NCI-H446 (cell line): ENCODE data around the gene SIRT1.
"Not testable (repeated sequence)": the region's sequence is repeated elsewhere in the genome, so short reads cannot be mapped to it uniquely, and the experiment has no call there.

Source experiments
- DNase-seq, 2 experiments: peaks; one replicate each; lab custom pipeline; 2025; lab: John Stamatoyannopoulos, UW

Gene SIRT1

DNA sequence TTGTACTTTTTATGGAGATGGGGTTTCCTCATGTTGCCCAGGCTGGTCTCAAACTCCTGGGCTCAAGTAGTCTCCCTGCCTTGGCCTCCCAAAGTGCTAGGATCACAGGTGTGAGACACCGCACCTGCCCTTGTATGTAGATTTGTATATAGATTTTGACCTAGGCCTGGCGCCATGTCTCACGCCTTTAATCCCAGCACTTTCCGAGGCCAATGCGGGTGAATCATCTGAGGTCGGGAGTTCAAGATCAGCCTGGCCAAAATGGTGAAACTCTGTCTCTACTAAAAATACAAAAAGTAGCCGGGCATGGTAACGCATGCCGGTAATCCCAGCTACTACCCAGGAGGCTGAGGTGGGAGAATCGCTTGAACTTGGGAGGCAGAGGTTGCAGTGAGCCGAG lies 7.0 kb upstream of the SIRT1 start:
- DNase-seq = not testable (repeated sequence)

DNA sequence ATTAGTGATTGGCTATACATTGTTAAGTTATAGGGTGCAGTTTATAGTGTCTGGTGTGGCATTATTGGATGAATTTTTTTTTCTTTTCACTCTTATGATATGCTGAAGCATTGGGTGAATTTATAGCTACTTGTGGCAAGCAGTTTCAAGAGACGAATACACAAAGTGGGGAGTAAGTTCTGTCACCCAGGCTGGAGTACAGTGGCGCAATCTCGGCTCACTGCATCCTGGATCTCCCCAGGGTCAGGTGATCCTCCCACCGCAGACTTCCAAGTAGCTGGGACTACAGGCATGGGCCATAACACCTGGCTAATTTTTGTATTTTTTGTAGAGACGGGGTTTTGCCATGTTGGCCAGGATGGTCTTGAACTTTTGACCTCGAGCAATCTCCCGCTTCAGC lies 6.3 kb upstream of the SIRT1 start:
- no peak for DNase-seq

DNA sequence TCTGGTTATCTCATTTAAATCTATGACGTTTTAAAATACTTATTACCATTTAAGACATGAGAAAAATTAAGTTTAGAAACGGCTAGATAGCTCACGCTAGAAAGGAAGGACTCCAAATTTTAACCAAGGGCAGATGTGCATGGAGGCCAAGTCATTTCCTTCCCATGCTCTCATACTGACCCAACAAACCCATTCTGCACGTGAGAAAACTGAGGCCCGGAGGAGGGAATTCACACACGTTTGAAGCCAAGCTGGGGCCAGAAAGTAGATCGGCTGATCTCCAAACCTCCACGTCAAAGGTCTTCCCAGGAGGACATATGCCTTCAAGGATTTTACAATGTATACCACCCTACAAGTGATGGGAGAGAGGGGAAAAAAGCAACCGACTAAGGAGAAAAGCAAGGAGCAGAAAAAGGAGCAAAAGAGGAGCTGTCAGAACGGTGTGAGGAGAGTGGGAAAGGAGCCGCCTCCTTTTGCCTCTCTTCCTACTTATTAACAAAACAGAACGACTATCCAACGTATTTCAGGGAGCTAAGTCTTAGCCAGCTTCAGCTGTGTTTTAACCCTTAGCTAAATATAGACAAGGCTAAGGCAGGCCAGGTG lies 645 bp upstream of the SIRT1 start:
- DNase-seq = no peak

DNA sequence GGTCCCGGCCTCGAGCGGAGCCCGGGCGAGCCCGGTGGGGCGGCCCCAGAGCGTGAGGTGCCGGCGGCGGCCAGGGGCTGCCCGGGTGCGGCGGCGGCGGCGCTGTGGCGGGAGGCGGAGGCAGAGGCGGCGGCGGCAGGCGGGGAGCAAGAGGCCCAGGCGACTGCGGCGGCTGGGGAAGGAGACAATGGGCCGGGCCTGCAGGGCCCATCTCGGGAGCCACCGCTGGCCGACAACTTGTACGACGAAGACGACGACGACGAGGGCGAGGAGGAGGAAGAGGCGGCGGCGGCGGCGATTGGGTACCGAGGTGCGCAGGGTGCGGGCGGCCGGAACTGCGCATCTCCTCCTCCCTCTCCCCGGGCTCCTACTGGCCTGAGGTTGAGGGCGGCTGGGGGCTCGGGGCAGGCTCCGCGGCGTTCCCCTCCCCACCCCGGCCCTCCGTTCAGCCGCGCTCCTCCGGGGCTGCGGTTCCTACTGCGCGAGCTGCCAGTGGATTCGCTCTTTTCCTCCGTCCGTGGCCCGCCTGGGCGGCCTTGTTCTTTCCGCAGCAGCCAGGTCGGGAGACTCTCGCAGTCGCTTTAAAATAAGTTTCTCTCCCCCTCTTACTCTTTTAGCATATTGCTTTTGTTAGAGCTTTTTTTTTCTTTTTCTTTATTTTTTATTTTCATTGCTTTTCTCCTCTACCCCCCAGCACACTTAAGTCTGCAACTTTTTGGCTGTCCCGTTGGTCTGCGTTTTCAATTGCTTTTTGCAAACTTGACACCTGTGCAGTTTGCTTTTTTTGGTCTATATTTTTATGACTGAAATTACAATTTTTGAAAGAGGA lies 600 bp downstream of the SIRT1 start:
- peak; percentile 44 to 59 for DNase-seq

DNA sequence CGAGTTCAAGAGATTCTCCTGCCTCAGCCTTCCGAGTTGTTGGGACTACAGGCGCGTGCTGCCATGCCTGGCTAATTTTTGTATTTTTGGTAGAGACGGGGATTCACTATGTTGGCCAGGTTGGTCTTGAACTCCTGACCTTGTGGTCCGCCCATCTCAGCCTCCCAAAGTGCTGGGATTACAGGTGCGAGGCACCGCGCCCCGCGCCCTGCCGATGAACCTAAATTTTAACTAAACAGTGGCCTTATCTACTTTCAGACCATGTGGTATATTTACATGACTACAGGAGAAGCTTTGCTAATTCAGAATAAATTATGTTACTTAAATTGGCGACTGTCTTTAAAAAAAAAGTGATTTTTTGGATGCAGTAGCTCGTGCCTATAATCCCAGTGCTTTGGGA lies 9.2 kb downstream of the SIRT1 start:
- no peak for DNase-seq

DNA sequence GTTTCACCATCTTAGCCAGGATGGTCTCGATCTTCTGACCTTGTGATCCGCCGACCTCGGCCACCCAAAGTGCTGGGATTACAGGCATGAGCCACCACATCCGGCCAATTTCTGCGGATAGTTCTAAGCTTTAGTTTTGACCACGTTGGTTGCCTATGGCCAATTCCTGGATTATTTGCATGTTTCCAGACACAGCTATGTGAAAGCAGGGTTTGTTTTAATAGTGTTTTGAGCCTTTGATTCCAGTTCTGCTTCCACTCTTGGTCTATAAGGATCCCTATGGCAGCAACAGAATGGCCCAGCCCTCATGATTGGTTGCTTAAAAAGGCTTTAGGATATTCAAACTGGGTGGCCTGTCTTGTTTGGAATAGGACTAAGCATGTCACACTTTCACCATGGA lies 19.1 kb downstream of the SIRT1 start:
- DNase-seq = no peak

DNA sequence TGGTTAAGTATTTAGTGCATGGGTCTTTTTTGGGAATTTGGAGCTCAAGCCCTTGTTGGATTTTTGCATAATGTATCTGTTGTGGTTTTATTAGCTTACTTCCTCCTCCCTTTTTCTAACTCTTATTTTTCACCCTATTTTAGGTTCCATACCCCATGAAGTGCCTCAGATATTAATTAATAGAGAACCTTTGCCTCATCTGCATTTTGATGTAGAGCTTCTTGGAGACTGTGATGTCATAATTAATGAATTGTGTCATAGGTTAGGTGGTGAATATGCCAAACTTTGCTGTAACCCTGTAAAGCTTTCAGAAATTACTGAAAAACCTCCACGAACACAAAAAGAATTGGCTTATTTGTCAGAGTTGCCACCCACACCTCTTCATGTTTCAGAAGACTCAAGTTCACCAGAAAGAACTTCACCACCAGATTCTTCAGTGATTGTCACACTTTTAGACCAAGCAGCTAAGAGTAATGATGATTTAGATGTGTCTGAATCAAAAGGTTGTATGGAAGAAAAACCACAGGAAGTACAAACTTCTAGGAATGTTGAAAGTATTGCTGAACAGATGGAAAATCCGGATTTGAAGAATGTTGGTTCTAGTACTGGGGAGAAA lies 28.0 kb downstream of the SIRT1 start:
- DNase-seq = no peak

DNA sequence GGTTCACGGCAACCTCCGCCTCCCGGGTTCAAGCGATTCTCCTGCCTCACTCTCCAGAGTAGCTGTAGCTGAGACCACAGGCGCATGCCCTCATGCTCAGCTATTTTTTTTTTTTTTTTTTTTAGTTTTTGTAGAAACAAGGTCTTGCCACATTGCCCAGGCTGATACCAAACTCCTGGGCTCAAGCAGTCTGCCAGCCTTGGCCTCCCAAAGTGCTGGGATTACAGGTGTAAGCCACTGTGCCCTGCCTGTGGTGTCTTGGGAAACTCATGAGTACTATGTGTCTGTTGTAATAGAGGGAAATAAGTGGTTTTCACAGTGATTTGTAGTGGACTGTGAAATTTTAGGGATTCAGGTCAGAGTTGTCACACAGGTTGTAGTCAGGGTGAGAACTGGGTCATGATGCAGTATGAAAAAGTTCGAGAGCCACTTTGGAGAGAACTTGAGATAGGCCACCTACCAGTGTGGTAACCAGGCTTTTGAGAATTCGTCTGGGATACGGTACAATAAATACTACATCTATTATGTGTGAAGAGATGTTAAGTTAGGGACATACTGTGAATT lies 30.4 kb downstream of the SIRT1 start:
- DNase-seq = no peak

DNA sequence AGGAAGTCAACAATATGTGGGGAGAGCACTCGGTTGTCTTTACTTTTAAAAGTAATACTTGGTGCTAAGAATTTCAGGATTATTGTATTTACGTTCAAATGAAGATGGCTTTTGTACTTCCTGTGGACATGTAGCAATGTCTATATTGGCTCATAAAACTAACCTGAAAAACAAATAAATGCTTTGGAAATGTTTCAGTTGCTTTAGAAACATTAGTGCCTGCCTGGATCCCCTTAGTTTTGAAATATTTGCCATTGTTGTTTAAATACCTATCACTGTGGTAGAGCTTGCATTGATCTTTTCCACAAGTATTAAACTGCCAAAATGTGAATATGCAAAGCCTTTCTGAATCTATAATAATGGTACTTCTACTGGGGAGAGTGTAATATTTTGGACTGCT lies 32.7 kb downstream of the SIRT1 start:
- no peak for DNase-seq

DNA sequence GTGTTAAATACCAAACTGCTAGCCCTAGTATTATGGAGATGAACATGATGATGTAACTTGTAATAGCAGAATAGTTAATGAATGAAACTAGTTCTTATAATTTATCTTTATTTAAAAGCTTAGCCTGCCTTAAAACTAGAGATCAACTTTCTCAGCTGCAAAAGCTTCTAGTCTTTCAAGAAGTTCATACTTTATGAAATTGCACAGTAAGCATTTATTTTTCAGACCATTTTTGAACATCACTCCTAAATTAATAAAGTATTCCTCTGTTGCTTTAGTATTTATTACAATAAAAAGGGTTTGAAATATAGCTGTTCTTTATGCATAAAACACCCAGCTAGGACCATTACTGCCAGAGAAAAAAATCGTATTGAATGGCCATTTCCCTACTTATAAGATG lies 33.2 kb downstream of the SIRT1 start:
- no peak for DNase-seq

DNA sequence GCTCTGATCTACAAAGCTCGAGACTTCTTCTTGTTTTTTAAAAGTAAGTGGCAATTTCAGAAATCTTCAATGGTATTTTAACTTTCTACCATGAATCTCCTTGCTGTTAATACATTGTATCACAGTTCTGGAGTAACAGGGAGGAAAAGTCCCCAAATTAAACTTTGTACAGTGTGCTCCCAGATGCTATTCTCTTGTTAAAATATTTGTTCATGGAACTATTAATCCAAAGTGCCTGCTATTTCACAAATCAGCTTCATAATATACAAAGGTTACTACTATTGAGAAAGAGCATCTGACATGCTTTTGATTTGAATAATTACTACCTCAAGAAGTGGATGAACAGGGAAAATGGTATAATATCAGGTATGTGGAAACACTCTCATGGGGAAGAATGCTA lies 36.6 kb downstream of the SIRT1 start:
- no peak for DNase-seq

DNA sequence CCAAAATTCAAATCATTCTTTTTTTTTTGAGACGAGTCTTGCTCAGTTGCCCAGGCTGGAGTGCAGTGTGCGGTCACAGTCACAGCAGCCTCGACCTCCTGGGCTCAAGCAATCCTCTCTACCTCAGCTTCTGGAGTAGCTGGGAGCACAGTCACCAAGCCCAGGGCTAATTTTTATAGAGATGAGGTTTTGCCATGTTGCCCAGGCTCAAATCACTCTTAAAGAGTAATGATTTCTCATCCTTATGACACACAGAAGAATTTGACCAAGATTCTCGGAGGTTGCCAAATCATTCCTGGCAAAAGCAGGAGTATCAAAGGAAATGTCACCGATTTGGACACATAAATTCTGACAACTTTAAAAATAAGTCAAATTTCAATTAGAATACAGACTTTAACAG lies 39.1 kb downstream of the SIRT1 start:
- no peak for DNase-seq

DNA sequence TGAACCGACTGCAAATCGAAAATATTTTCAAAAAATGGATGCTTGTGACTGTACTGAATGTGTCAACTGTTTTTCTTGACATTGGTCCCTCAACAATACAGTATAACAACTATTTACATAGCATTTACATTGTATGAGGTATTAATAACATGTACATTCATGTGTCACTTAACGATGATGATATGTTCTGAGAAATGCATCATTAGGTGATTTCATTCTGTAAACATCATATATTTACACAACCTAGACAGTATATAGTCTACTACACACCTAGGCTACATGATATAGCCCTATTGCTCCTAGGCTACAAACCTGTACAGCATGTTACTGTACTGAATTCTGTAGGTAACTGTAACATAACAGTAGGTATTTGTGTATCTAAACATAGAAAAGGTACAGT lies 39.7 kb downstream of the SIRT1 start:
- DNase-seq = no peak

DNA sequence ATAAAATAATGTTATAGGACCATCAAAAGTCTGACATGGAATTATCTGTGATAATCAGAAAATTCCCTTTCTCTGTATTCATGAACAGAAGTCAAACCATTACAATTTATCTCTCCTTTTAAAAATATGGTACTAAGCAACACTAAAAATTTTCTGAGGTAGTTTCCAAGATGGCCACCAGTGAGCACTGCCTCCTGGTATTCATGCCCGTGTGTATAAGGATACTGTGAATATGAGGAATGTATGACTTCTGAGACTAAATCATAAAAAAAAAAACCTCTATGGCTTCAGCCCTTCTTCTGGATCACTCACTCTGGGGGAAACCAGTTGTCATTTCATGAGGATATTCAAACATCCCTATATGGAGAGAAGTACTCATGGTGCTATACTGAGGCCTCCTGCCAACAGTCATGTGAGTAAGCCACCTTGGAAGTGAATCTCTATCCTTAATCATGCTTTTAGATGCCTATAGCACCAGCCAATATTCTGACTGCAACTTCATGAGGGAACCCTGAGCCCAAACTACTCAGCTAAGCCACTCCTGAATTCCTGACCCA lies 41.1 kb downstream of the SIRT1 start:
- no peak for DNase-seq

DNA sequence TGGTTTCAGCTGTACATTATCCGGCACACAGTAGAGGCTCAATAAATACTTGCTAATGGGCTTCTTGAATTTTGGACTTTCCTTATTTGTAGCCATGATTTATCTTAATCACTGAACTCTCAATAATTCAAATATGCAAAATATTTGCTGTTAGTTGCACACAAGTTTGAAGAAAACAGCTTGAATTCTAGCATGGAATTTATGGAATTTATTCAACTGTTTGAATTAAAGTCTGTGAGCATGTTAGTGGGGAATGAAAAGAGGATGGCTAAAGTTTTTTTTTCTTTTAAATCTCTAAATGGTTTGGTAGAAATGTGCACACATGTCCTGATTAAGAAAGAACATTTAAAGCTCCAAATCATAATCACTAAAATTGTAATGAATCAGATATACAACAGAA lies 42.5 kb downstream of the SIRT1 start:
- no peak for DNase-seq

DNA sequence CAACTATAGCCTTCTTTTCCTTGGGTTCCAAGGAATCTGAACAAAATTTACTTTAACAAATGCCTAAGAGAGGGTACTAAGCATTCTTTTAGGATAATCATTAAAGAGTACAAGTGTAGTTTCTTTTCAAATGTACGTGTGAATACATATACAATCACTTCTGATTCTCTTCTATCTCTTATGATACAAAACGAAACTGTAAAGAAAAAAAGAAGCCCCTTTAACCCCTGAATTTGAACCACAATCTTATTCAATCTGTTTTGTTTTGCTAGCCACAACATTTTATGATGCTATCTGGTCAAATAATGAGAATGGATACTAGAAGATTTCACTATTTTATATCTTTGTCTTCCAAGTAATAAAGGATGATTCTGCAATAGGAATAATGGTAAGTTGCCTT lies 48.7 kb downstream of the SIRT1 start:
- no peak for DNase-seq

DNA sequence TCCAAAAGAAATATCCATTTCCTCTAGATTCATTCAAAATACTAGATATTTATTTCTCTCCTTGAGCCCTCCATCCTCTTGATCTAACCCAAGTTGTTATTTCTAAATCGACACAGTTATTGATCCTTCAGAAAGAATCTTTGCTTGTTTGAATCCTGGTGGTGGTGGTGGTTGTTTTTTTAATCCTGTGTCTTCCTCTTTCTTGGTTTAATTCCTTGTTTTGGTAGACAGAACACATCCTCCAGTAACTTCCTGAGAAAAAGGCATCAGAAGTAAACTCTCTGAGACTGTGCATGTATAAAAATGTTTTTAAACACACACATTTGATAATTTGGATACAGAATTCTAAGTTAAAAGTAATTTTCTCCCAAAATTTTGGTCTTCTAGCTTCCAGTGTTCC lies 49.9 kb downstream of the SIRT1 start:
- DNase-seq = no peak

DNA sequence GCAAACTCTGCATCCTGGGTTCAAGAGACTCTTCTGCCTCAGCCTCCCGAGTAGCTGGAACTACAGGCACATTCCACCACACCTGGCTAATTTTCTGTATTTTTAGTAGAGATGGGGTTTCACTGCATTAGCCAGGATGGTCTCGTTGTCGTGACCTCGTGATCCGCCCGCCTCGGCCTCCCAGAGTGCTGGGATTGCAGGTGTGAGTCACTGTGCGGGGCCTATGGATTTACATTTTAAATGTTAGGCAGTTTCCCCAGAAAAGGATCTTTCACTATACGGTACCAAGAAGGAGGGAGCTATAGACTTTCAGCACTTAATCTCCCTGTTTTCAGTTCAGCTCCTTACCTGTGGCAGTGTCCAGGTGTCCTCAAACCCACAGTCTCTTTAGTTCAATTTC lies 50.8 kb downstream of the SIRT1 start:
- DNase-seq = no peak

DNA sequence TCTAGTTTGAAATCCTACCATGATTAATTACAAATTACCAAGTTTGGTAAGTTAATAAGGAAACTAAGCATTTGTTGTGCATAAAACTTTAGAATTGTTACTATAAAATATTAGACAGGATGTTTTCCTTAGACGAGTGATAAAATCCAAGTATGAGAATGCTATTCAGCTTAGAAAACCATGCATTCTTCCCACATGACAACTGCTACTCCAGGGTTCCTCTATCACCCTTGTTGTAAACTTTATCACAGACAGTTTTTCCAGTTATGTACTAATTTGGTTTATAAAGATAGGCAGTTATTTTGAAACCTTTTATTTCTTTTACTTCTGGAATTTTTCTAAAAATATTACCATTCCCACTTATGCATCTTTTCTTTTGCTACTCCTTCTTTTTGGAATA lies 52.0 kb downstream of the SIRT1 start:
- no peak for DNase-seq

DNA sequence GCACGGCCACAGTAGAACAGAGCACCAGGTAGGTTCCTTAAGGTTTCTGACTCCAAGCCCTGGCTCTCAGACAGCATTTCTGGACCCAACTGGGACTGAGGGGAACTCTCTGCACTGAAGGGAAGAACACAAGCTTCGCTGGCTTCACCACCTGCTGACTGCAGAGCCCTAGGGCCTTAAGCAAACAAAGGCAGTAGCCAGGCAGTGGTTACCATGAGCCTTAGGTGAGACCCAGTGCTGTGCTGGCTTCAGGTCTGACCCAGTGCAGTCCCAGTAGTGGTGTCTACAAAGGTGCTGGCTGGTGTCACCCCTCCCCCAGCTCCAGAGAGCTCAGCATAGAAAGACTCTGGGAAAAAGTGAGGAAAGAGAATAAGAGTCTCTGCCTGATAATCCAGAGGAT lies 59.5 kb downstream of the SIRT1 start:
- no peak for DNase-seq

DNA sequence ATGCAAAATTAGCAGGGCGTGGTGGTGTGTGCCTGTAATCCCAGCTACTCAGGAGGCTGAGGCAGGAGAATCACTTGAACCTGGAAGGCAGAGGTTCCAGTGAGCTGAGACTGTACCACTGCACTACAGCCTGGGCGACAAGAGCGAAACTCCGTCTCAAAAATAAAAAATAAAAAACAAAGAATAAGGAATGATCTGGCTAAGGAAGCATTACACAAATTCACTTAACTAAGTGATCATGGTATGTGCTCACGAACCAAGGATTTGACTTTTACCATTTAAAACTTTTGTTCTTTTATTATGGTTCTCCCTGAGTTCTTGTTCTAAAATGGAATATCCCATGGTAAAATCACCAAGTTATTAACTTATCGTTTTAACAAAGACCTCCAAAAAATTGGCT lies 71.2 kb downstream of the SIRT1 start:
- no peak for DNase-seq

DNA sequence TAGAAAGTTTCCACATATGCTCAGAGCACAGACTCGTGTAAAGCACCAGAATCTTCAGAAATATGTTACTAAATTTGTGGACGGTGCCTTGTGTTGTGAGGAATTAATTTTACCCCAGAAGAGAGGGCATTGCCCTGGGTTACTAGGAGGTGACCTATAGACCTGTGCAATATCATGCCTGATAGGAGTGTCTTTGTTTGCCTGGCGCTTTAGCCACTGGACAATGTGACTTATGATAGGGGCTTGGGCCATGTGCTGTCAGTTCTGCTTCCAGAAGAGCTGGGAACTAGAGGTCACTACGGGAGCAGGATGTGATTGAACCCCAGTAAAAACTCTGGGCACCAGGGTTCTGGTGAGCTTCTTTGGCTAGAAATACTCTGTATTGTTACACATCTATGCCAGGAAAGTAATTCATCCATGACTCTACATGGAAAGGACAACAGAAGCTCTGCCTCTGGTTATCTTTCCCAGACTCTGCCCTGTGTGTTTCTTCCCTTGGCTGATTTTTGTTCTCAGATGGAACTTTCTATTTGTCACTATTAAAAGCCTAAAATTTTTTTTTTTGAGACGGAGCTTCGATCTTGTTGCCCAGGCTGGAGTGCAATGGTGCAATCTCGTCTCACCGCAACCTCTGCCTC lies 75.5 kb downstream of the SIRT1 start:
- DNase-seq = no peak
